Upper lobe of right lung (tissue), 1 donor: Measurements from ENCODE around the gene TMPRSS4. TPM values are rescaled to one million over a fixed set of nuclear protein-coding genes. Genes with fewer than 3 reads are reported as not detected.

ENCODE experiments used
- ATAC-seq: fragments of 200-7000 bp; cut with Tn5 transposase; one replicate; pipeline ENCODE4 v1.9.1; 2020; ENCODE audit warnings: mild to moderate bottlenecking, moderate library complexity
- DNase-seq: peaks from one replicate; pipeline ENCODE4 v3.0.0-alpha.2; 2020
- H3K27ac ChIP-seq: fragments of 200-600 bp; one replicate; pipeline ENCODE4 v1.8.0; 2022
- H3K27me3 ChIP-seq: fragments of 200-600 bp; one replicate; pipeline ENCODE4 v1.8.0; 2022; ENCODE audit warnings: mild to moderate bottlenecking
- H3K36me3 ChIP-seq: fragments of 200-600 bp; one replicate; pipeline ENCODE4 v1.8.0; 2022
- H3K4me1 ChIP-seq: fragments of 200-600 bp; one replicate; pipeline ENCODE4 v1.8.0; 2022
- H3K4me3 ChIP-seq: fragments of 200-600 bp; one replicate; pipeline ENCODE4 v1.8.0; 2022; ENCODE audit warnings: mild to moderate bottlenecking
- H3K9me3 ChIP-seq: fragments of 200-600 bp; one replicate; pipeline ENCODE4 v1.8.0; 2022
- CTCF ChIP-seq: fragments of 200-600 bp; IDR thresholded peaks from one replicate; pipeline ENCODE4 v1.8.0; 2022; ENCODE audit warnings: antibody characterized with exemption
- intact Hi-C: fragments of 100-400 bp; cut with DNase I; formaldehyde crosslinking; loops from one replicate; pipeline ENCODE4 v1.11.0; 2022
- total RNA-seq: library from RNA; stranded (reverse); fragmentation: NEBNext Ultra II Directional; extraction: Animal tissue kit (Norgen Biotek cat#: 25700); gene quantifications from one replicate; pipeline ENCODE4 v1.2.1, GENCODE V29; 2021
- donor health status: DM: no; HTN: yes; CAD: no; lungs with severe emphysema.

Gene TMPRSS4
- total RNA-seq, 1 donor from 2014 or later, result 3.0 TPM

GRCh38 chr11:118099838-118100556 lies 23.1 kb downstream of the TMPRSS4 start:
- no peaks in the 10 kb centered on the region for H3K4me1 ChIP-seq
- intact Hi-C loops, result no loop called here
- no peaks in the 10 kb centered on the region for H3K27me3 ChIP-seq
- ATAC-seq (no peak), DNase-seq (peak; percentile 21)
- no peak overlapping the region for H3K27ac ChIP-seq
- no peaks in the 10 kb centered on the region for H3K36me3 ChIP-seq
- no peak overlapping the region for H3K4me3 ChIP-seq
- TF ChIP-seq CTCF, result no peak
- no peaks in the 10 kb centered on the region for H3K9me3 ChIP-seq

- Histone ChIP-seq H3K4me3 (no peak overlapping the region), H3K27me3 (no peaks in the 10 kb centered on the region), H3K36me3 (no peaks in the 10 kb centered on the region), H3K27ac (no peak overlapping the region), H3K4me1 (no peaks in the 10 kb centered on the region), H3K9me3 (no peaks in the 10 kb centered on the region)
- no peak for TF ChIP-seq CTCF
- ATAC-seq (no peak), DNase-seq (peak; percentile 19)
- intact Hi-C loops, result no loop called here
These were observed 23.9 kb downstream of the TMPRSS4 start for GRCh38 chr11:118100691-118101232.

- DNase-seq (peak; percentile 18), ATAC-seq (no peak)
- H3K36me3 ChIP-seq, result no peaks in the 10 kb centered on the region
- H3K4me3 ChIP-seq, result no peak overlapping the region
- H3K4me1 ChIP-seq, result no peaks in the 10 kb centered on the region
- H3K9me3 ChIP-seq, result no peaks in the 10 kb centered on the region
- H3K27ac ChIP-seq, result no peak overlapping the region
- TF ChIP-seq CTCF, result no peak
- intact Hi-C loops, result no loop called here
- H3K27me3 ChIP-seq, result no peaks in the 10 kb centered on the region
These were observed 25.9 kb downstream of the TMPRSS4 start for GRCh38 chr11:118102721-118103261.

GRCh38 chr11:118104491-118104890 lies 27.6 kb downstream of the TMPRSS4 start:
- Histone ChIP-seq H3K36me3 (no peaks in the 10 kb centered on the region), H3K9me3 (no peaks in the 10 kb centered on the region), H3K27ac (no peak overlapping the region), H3K27me3 (no peaks in the 10 kb centered on the region), H3K4me1 (no peaks in the 10 kb centered on the region), H3K4me3 (no peak overlapping the region)
- intact Hi-C loops, result no loop called here
- no peak for ATAC-seq
- peak; percentile 40 for DNase-seq
- no peak for TF ChIP-seq CTCF

GRCh38 chr11:118105657-118106305 lies 28.9 kb downstream of the TMPRSS4 start:
- DNase-seq (peak; percentile 60), ATAC-seq (no peak)
- no peak for TF ChIP-seq CTCF

More at GRCh38 chr11:118105657-118106305, 28.9 kb downstream of the TMPRSS4 start:
- Histone ChIP-seq H3K4me1 (no peaks in the 10 kb centered on the region), H3K9me3 (no peaks in the 10 kb centered on the region), H3K4me3 (no peak overlapping the region), H3K36me3 (no peaks in the 10 kb centered on the region), H3K27me3 (no peaks in the 10 kb centered on the region), H3K27ac (no peak overlapping the region)
- intact Hi-C loops, result no loop called here
